ENCODE data around the gene RALGPS1.

Gene RALGPS1

GRCh38 chr9:127081250-127082185 is 166.9 kb downstream of the RALGPS1 start:
- no peak for DNase-seq

GRCh38 chr9:127083138-127083980 is 168.8 kb downstream of the RALGPS1 start:
- DNase-seq = no peak

- DNase-seq = no peak
These were observed 169.8 kb downstream of the RALGPS1 start for GRCh38 chr9:127084076-127085039.

GRCh38 chr9:127085186-127085585 is 170.6 kb downstream of the RALGPS1 start:
- DNase-seq = no peak

- no peak for DNase-seq
These were observed 172.2 kb downstream of the RALGPS1 start for GRCh38 chr9:127086771-127087170.

GRCh38 chr9:127087411-127087810 is 172.8 kb downstream of the RALGPS1 start:
- no peak for DNase-seq

- no peak for DNase-seq
These were observed 173.3 kb downstream of the RALGPS1 start for GRCh38 chr9:127087836-127088235.

GRCh38 chr9:127088724-127089615 is 174.4 kb downstream of the RALGPS1 start:
- no peak for DNase-seq

- no peak for DNase-seq
These were observed 175.1 kb downstream of the RALGPS1 start for GRCh38 chr9:127089631-127090081.

- DNase-seq = no peak
These were observed 175.9 kb downstream of the RALGPS1 start for GRCh38 chr9:127090341-127090985.

GRCh38 chr9:127091526-127091925 is 176.9 kb downstream of the RALGPS1 start:
- no peak for DNase-seq

- DNase-seq = no peak
These were observed 177.5 kb downstream of the RALGPS1 start for GRCh38 chr9:127092041-127092608.

GRCh38 chr9:127093319-127094020 is 178.9 kb downstream of the RALGPS1 start:
- DNase-seq = no peak

GRCh38 chr9:127095411-127095810 is 180.8 kb downstream of the RALGPS1 start:
- DNase-seq = no peak

GRCh38 chr9:127096208-127096607 is 181.6 kb downstream of the RALGPS1 start:
- DNase-seq = no peak

GRCh38 chr9:127097683-127098082 is 183.1 kb downstream of the RALGPS1 start:
- no peak for DNase-seq

- DNase-seq = no peak
These were observed 184.5 kb downstream of the RALGPS1 start for GRCh38 chr9:127098916-127099553.

- DNase-seq = no peak
These were observed 185.1 kb downstream of the RALGPS1 start for GRCh38 chr9:127099664-127100063.

GRCh38 chr9:127102176-127102575 is 187.6 kb downstream of the RALGPS1 start:
- DNase-seq = no peak

All from cortex of kidney (tissue), 1 donor.